H1 (cell line): ENCODE measurements around the gene PBX2. TPM values are rescaled to one million over a fixed set of nuclear protein-coding genes. Genes with fewer than 3 reads are reported as not detected.

Source experiments
- CTCF ChIA-PET: fragments of 300-600 bp; sonication (Branson Sonifier 250); formaldehyde crosslinking; loops from one replicate; lab custom pipeline; 2021; ENCODE audit not compliant: partially characterized antibody; lab: Charles Lee
- POLR2A ChIA-PET: fragments of 300-600 bp; sonication (Branson Sonifier 250); formaldehyde crosslinking; loops from one replicate; lab custom pipeline; 2021; ENCODE audit warnings: inconsistent platforms; ENCODE audit not compliant: partially characterized antibody; lab: Charles Lee
- DNase-seq, 2 experiments: peaks; one replicate each; pipeline versions ENCODE4 v3.0.0 to v3.0.0-alpha.2; 2010 to 2022; ENCODE audit warnings: low spot score in 2 of 2, low read depth in 1 of 2, mixed read lengths in 1 of 2
- FAIRE-seq: peaks from 2 replicates; lab custom pipeline; 2011; peaks lifted over from hg19 to GRCh38; lab: Jason Lieb, UNC
- H2AFZ ChIP-seq: 2 replicates; pipeline ENCODE4 v1.8.1; 2012; ENCODE audit warnings: low read length, inconsistent platforms
- H2AK5ac ChIP-seq: 2 replicates; pipeline ENCODE4 v1.6.1; 2013; ENCODE audit warnings: low read depth, low read length
- H2BK120ac ChIP-seq: replicated peaks from 2 replicates; pipeline ENCODE3; 2013; ENCODE audit warnings: low read depth, low read length, inconsistent platforms
- H2BK12ac ChIP-seq: 2 replicates; pipeline ENCODE4 v1.6.1; 2013; ENCODE audit warnings: low read depth, low read length
- H2BK15ac ChIP-seq: 2 replicates; pipeline ENCODE4 v1.6.1; 2013; ENCODE audit warnings: low read length
- H2BK20ac ChIP-seq: 2 replicates; pipeline ENCODE4 v1.6.1; 2013; ENCODE audit warnings: low read length
- H2BK5ac ChIP-seq: 2 replicates; pipeline ENCODE4 v1.6.1; 2013; ENCODE audit warnings: low read depth, low read length
- H3K14ac ChIP-seq: 2 replicates; pipeline ENCODE4 v1.6.1; 2013; ENCODE audit warnings: inconsistent platforms; ENCODE audit not compliant: insufficient read length
- H3K18ac ChIP-seq: 2 replicates; pipeline ENCODE4 v1.6.1; 2013; ENCODE audit warnings: low read length; ENCODE audit errors: extremely low read depth
- H3K23ac ChIP-seq: 2 replicates; pipeline ENCODE4 v1.6.1; 2013; ENCODE audit warnings: inconsistent platforms; ENCODE audit not compliant: insufficient read length
- H3K23me2 ChIP-seq: 2 replicates; pipeline ENCODE4 v1.6.1; 2013; ENCODE audit warnings: low read depth, low read length
- H3K27ac ChIP-seq: 2 replicates; pipeline ENCODE4 v1.6.1; 2011; ENCODE audit warnings: low read depth, low read length, inconsistent platforms
- H3K27me3 ChIP-seq, 4 experiments: replicated peaks in 1 of 4; 1 replicate in 1 of 4; 2 replicates in 3 of 4; pipeline versions ENCODE4 v1.6.1 to v1.8.1; 2011 to 2013; ENCODE audit warnings: low read length in 3 of 4, mild to moderate bottlenecking in 3 of 4, inconsistent platforms in 2 of 4, mixed read lengths in 2 of 4, moderate library complexity in 1 of 4; ENCODE audit not compliant: control insufficient read depth in 3 of 4, insufficient read depth in 3 of 4; ENCODE audit errors: extremely low read depth in 1 of 4
- H3K36me3 ChIP-seq, 4 experiments: 2 replicates each; pipeline versions ENCODE4 v1.6.1 to v1.8.1; 2011 to 2013; ENCODE audit warnings: mild to moderate bottlenecking in 4 of 4, low read length in 3 of 4, moderate library complexity in 2 of 4, control low read depth in 1 of 4, inconsistent platforms in 1 of 4; ENCODE audit not compliant: insufficient read depth in 4 of 4, control insufficient read depth in 2 of 4
- H3K4ac ChIP-seq: replicated peaks from 2 replicates; pipeline ENCODE3; 2013; ENCODE audit warnings: low read length, low read depth, mixed read lengths, inconsistent platforms; ENCODE audit not compliant: insufficient read length
- H3K4me1 ChIP-seq, 4 experiments: replicated peaks in 1 of 4; 1 replicate in 1 of 4; 2 replicates in 3 of 4; pipeline versions ENCODE4 v1.6.1 to v1.8.1; 2011 to 2013; ENCODE audit warnings: low read length in 3 of 4, inconsistent platforms in 2 of 4, mixed read lengths in 1 of 4; ENCODE audit not compliant: insufficient read depth in 4 of 4, control insufficient read depth in 3 of 4
- H3K4me2 ChIP-seq, 2 experiments: 2 replicates each; pipeline versions ENCODE4 v1.6.1 to v1.8.1; 2011 to 2013; ENCODE audit warnings: low read depth in 2 of 2, low read length in 2 of 2, control low read depth in 1 of 2, inconsistent platforms in 1 of 2, mild to moderate bottlenecking in 1 of 2; ENCODE audit not compliant: insufficient read depth in 1 of 2
- H3K4me3 ChIP-seq, 4 experiments: fragments of 200-600, 300-600 bp in 1 of 4; sonication (generic), shearing (Covaris generic), sonication (Bioruptor Twin) in 1 of 4; 2 replicates each; pipeline versions ENCODE4 v1.5.1 to v1.8.1; 2011 to 2016; ENCODE audit warnings: low read length in 4 of 4, low read depth in 3 of 4, control low read depth in 2 of 4, inconsistent platforms in 2 of 4, mild to moderate bottlenecking in 2 of 4, mixed read lengths in 1 of 4, moderate library complexity in 1 of 4; ENCODE audit not compliant: insufficient read depth in 2 of 4; ENCODE audit errors: extremely low read depth in 1 of 4
- H3K56ac ChIP-seq: replicated peaks from 2 replicates; pipeline ENCODE3; 2013; ENCODE audit warnings: low read depth, mild to moderate bottlenecking, mixed read lengths, low read length, inconsistent platforms; ENCODE audit not compliant: insufficient read length
- H3K79me1 ChIP-seq: 2 replicates; pipeline ENCODE4 v1.6.1; 2013; ENCODE audit warnings: low read depth, low read length, control low read depth
- H3K79me2 ChIP-seq, 2 experiments: 2 replicates each; pipeline versions ENCODE4 v1.6.1 to v1.8.1; 2012 to 2013; ENCODE audit warnings: low read length in 2 of 2, mild to moderate bottlenecking in 2 of 2, inconsistent platforms in 1 of 2; ENCODE audit not compliant: insufficient read depth in 2 of 2, control insufficient read depth in 1 of 2
- H3K9ac ChIP-seq, 4 experiments: replicated peaks in 1 of 4; 1 replicate in 1 of 4; 2 replicates in 3 of 4; pipeline versions ENCODE4 v1.6.1 to v1.8.1; 2011 to 2013; ENCODE audit warnings: low read depth in 3 of 4, low read length in 3 of 4, control low read depth in 2 of 4, mild to moderate bottlenecking in 2 of 4, moderate library complexity in 2 of 4, inconsistent platforms in 1 of 4; ENCODE audit errors: extremely low read depth in 1 of 4
- H3K9me3 ChIP-seq, 2 experiments: 2 replicates each; pipeline versions ENCODE4 v1.6.1 to v1.8.1; 2012 to 2013; ENCODE audit warnings: mild to moderate bottlenecking in 2 of 2, moderate library complexity in 2 of 2, control low read depth in 1 of 2, inconsistent platforms in 1 of 2, low read depth in 1 of 2, low read length in 1 of 2, mixed read lengths in 1 of 2; ENCODE audit not compliant: insufficient read depth in 2 of 2
- H4K20me1 ChIP-seq, 2 experiments: replicated peaks in 1 of 2; 2 replicates each; pipeline versions ENCODE3 to v1.8.1; 2011 to 2013; ENCODE audit warnings: inconsistent platforms in 2 of 2, low read length in 2 of 2, mild to moderate bottlenecking in 1 of 2; ENCODE audit not compliant: insufficient read depth in 2 of 2, control insufficient read depth in 1 of 2
- H4K5ac ChIP-seq: 2 replicates; pipeline ENCODE4 v1.6.1; 2013; ENCODE audit warnings: low read length, low read depth, mixed read lengths, inconsistent platforms; ENCODE audit not compliant: insufficient read length
- H4K8ac ChIP-seq: 2 replicates; pipeline ENCODE4 v1.8.0; 2013; ENCODE audit warnings: mild to moderate bottlenecking, moderate library complexity, low read length, inconsistent platforms; ENCODE audit not compliant: insufficient read depth; ENCODE audit errors: extremely low read depth
- H4K91ac ChIP-seq: replicated peaks from 2 replicates; pipeline ENCODE3; 2013; ENCODE audit warnings: low read length, mixed read lengths, inconsistent platforms; ENCODE audit not compliant: insufficient read length
- ASH2L ChIP-seq: fragments of 200-600, 300-600 bp; sonication (generic); IDR thresholded peaks from one replicate; pipeline ENCODE4 v1.7.1; 2017; ENCODE audit warnings: low read length
- CBX5 ChIP-seq: fragments of 300-800, 300-1000 bp; sonication (generic); IDR thresholded peaks from 2 replicates; pipeline ENCODE4 v1.7.1; 2016; ENCODE audit warnings: antibody characterized with exemption, low read length, low read depth
- CREB1 ChIP-seq: IDR thresholded peaks from 2 replicates; pipeline ENCODE4 v1.6.1; 2012; ENCODE audit warnings: inconsistent platforms
- POLR2AphosphoS5 ChIP-seq: IDR thresholded peaks from 2 replicates; pipeline ENCODE4 v1.6.1; 2011; ENCODE audit warnings: low read depth, low read length
- WGBS, 2 experiments: shearing (Covaris generic) in 1 of 2; methylation state at CpG; one replicate each; pipeline versions ENCODE4 v1.1.6 to v1.1.7; 2013 to 2015; ENCODE audit warnings: low lambda C conversion rate in 2 of 2, mixed read lengths in 2 of 2, inconsistent platforms in 1 of 2, low coverage in 1 of 2, missing lambda C conversion rate in 1 of 2; ENCODE audit not compliant: insufficient replicate concordance in 2 of 2, insufficient coverage in 1 of 2, insufficient read length in 1 of 2; ENCODE audit errors: extremely low coverage in 1 of 2, missing lambda C conversion rate in 1 of 2; 5-methylcytosine and 5-hydroxymethylcytosine counted together
- polyA plus RNA-seq, 7 experiments: library from polyadenylated mRNA; depleted of rRNA in 3 of 7; stranded (reverse) in 5 of 7; unstranded in 2 of 7; fragments of >200 nt in 5 of 7; fragments of 200-250 nt in 2 of 7; gene quantifications; 1 replicate in 5 of 7; 2 replicates in 1 of 7; 4 replicates in 1 of 7; pipeline versions ENCODE4 v1.2.1 to v1.2.3, GENCODE V29; 2011 to 2013; ENCODE audit warnings: missing spikeins in 2 of 7, mixed read lengths in 2 of 7
- total RNA-seq: library from RNA; stranded (reverse); fragmentation: NEBNext Ultra II Directional; extraction: Animal tissue kit (Norgen Biotek cat#: 25700); gene quantifications from 2 replicates; pipeline ENCODE4 v1.2.1, GENCODE V29; 2021

The PBX2 gene
- total and polyA plus RNA-seq, 2 of the 8 experiments (the other 6 are each of a cell fraction or from before 2014, with no cell fraction given), result 102 to 130 TPM

DNA sequence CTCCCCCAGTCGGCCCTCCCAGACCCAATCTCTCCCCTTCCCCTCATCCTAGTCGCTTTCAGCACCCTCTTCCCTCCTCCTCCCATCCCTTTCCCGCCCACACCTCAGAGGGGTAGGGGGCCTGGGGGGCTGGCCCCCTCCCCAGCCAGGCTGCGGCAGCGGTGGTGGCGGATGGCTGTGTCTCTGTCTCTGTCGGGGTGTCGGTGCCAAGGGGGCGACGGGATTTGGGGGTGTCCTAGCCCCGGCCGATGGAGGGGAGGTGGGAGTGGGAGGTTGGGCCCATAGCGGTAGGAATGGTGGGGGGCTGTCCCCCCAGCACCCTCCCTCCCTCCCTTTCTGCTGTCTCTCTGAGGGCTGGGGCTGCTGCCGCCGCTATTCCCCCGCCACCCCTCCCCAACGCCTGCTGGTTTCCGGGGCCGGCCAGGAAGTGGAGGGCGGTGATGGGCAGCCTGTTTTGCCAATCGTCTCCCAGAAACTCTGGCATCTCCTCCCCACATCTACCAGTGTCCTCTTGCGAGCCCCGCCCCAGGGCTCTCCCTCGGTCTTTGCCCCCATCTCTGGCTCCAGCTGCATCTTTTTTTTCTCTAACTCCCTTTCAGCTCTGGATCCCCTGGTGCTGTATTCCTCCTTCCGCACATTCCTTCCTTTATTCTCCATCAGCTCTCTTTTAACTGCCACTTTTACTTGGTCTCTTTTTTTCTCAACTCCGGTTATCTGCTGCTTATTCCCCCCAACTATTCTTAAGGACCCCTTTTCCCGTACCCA, 14.1 kb downstream of the PBX2 start, which contains the start of gene AGPAT1:
Gene AGPAT1 (minus strand): TSS at position 374 of the 765 bp plus-strand sequence. CDS start 4,588 bp downstream, outside the sequence.
- H3K4me3 ChIP-seq, result peak within 1 kb of the TSS; percentile 91 to 99 (median 95)
- ChIA-PET CTCF (interaction anchor here (0.8 to 2.4 kb wide), 4 partner anchors 9 to 77 kb away, joined by 3 to 10 read pairs (median 6); no protein-coding TSS in a partner anchor), POLR2A (interaction anchor here (0.7 to 7.9 kb wide), 14 partner anchors 10 to 349 kb away, joined by 3 to 194 read pairs (median 6); partner anchors contain the start of genes ATF6B, EGFL8, FKBPL and GPSM3)
- H2BK12ac ChIP-seq, result peak within 1 kb of the TSS; percentile 86; the same call in 1 of the 2 replicates
- H3K79me1 ChIP-seq, result peaks cover 9% of the 10 kb centered on the region; the same call in 1 of the 2 replicates
- peaks cover 13 to 50% of the 10 kb centered on the region in 2 experiments for H3K79me2 ChIP-seq
- peak within 1 kb of the TSS; percentile 88 for H3K4ac ChIP-seq
- H2BK20ac ChIP-seq, result peak within 1 kb of the TSS; percentile 38; the same call in 1 of the 2 replicates
- no peak within 1 kb of the TSS for H4K8ac ChIP-seq
- H3K23me2 ChIP-seq, result peaks cover 26% of the 10 kb centered on the region
- H3K27me3 ChIP-seq, result no peaks in the 10 kb centered on the region
- peak within 1 kb of the TSS; percentile 97 for H2BK5ac ChIP-seq
- H2BK120ac ChIP-seq, result peak within 1 kb of the TSS; percentile 8
- H3K9me3 ChIP-seq, result no peaks in the 10 kb centered on the region
- peak within 1 kb of the TSS; percentile 99 to 100 for H3K4me2 ChIP-seq
- no peak within 1 kb of the TSS for H3K23ac ChIP-seq
- peaks cover 5 to 6% of the 10 kb centered on the region in 2 experiments for H4K20me1 ChIP-seq
- no peak within 1 kb of the TSS for H2BK15ac ChIP-seq
- FAIRE-seq (no peak), DNase-seq (peak; percentile 87 to 98)
- peak within 1 kb of the TSS; percentile 97 for H3K18ac ChIP-seq
- H3K14ac ChIP-seq, result no peak within 1 kb of the TSS
- peak within 1 kb of the TSS; percentile 73 for H4K91ac ChIP-seq
- H3K9ac ChIP-seq, result peak within 1 kb of the TSS; percentile 84 to 96 (median 88)
- peak within 1 kb of the TSS; percentile 95 for H3K27ac ChIP-seq
- H2AFZ ChIP-seq, result no peak within 1 kb of the TSS
- peak within 1 kb of the TSS; percentile 91 for H2AK5ac ChIP-seq
- H4K5ac ChIP-seq, result peak within 1 kb of the TSS; percentile 79
- WGBS, 2 experiments, result 2% methylated on average over 9 of the region's 27 CpGs; no CpG with 5 or more reads in 1 of the 2 experiments
- H3K4me1 ChIP-seq, result peaks cover 5 to 21% (median 9%) of the 10 kb centered on the region in 4 experiments; a peak in 6 of 7 replicates
- H3K36me3 ChIP-seq, result peaks cover 0 to 18% (median 7%) of the 10 kb centered on the region in 4 experiments; a peak in 5 of 8 replicates
- peak within 1 kb of the TSS; percentile 34 for H3K56ac ChIP-seq
- TF ChIP-seq POLR2AphosphoS5 (0 out of 2 replicates have a peak, but pooled peaks have one; percentile 31), CBX5 (no peak), ASH2L (no peak), CREB1 (peak; percentile 24; the same call in 1 of the 2 replicates)
